GM20000 (cell line): ENCODE results near the gene VPS72.

Experiments used
- DNase-seq: peaks from one replicate; pipeline ENCODE4 v3.0.0; 2012; ENCODE audit warnings: low spot score
- TF ChIP-seq, protein P1 (sequence below): IDR thresholded peaks from 2 replicates; pipeline ENCODE4 v1.5.1; 2012; ENCODE audit warnings: mild to moderate bottlenecking, control low read depth; ENCODE audit errors: extremely low read depth, missing control alignments

Gene VPS72, protein sequence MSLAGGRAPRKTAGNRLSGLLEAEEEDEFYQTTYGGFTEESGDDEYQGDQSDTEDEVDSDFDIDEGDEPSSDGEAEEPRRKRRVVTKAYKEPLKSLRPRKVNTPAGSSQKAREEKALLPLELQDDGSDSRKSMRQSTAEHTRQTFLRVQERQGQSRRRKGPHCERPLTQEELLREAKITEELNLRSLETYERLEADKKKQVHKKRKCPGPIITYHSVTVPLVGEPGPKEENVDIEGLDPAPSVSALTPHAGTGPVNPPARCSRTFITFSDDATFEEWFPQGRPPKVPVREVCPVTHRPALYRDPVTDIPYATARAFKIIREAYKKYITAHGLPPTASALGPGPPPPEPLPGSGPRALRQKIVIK

GRCh38 chr1:151189637-151190445 is at the start of gene VPS72:
Gene VPS72, minus strand, starts transcription at chr1:151190197. Its CDS starts 76 bp downstream, at chr1:151190121.
- peak; percentile 89 for DNase-seq
- TF ChIP-seq, protein P1, sequence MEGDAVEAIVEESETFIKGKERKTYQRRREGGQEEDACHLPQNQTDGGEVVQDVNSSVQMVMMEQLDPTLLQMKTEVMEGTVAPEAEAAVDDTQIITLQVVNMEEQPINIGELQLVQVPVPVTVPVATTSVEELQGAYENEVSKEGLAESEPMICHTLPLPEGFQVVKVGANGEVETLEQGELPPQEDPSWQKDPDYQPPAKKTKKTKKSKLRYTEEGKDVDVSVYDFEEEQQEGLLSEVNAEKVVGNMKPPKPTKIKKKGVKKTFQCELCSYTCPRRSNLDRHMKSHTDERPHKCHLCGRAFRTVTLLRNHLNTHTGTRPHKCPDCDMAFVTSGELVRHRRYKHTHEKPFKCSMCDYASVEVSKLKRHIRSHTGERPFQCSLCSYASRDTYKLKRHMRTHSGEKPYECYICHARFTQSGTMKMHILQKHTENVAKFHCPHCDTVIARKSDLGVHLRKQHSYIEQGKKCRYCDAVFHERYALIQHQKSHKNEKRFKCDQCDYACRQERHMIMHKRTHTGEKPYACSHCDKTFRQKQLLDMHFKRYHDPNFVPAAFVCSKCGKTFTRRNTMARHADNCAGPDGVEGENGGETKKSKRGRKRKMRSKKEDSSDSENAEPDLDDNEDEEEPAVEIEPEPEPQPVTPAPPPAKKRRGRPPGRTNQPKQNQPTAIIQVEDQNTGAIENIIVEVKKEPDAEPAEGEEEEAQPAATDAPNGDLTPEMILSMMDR, result no peak

DNA sequence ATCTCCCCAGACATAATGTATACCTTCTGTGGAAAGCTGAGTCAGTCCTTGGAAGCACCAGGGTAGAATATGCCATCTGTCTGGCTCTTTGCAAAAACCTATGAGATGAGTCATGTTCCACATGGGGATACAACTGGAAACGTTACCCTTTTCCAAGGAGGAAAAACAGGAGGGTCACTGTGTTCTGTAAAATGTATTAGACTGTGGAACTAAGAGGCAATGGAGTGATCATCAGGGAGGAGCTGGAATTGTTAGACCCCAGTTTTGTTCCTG is 48.4 kb upstream of the VPS72 start:
- TF ChIP-seq, protein P1, result no peak
- DNase-seq, result no peak

DNA sequence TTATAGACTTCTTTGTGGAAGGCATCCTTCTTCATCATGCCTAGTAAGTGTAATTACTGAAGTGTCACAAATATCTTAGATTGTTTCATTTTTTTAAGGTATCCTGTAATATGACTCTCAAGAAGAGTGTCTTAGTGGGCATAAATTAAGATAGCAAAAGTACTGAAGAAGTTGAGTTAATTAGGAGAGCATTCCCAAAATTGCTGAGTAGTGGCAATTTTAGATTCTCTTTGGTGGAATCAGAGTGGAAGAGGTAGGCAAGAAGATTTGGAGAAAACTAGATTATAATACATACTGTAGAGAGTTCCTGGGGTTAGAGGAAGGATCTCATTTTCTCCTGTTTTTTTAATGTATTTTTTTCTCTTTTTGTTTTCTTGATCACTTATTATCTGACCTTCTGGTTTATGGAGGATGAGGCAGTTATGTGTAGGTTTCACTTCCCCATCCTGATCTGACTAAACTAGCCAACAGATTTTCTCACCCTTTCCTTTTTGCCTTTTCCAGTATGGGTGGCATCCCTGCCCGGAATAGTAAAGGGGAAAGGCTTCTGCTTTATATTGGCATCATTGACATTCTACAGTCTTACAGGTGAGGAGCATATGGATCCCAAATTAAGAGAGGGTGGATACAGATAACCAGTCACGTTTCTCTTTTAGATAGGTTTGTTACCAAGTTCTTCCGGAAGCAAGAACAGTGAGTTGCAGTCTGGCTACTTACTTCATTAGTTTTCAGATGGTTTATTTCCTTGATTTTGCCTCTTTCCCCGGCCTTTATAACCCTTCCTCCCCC is 47.9 kb upstream of the VPS72 start:
- DNase-seq, result peak; percentile 34
- TF ChIP-seq, protein P1, result no peak

GRCh38 chr1:151235235-151235634 is 45.2 kb upstream of the VPS72 start:
- DNase-seq, result no peak
- TF ChIP-seq, protein P1, result no peak

DNA sequence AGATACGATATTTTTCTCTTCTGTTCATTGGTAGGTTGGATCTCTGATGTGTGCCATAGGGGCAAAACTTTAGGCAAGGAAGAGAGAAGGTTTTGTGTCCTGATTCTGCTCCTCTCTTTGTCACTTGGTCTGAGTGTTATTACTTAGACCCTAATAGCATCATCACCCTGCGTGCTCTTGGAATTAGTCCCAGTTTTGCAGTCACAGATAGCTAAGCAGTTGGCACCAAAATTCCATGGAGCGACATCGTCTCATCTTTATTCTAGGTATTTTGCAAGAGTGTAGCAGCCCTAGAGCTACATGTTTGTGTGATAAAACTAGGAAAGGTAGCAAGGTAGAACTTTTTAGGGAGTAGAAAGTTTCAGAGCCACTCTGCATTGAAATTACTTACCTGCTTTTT is 32.1 kb upstream of the VPS72 start:
- no peak for DNase-seq
- TF ChIP-seq, protein P1, result no peak

GRCh38 chr1:151221616-151222015 is 31.6 kb upstream of the VPS72 start:
- no peak for DNase-seq
- TF ChIP-seq, protein P1, result no peak
